Measurements from ENCODE around the gene MS4A14.

DNA sequence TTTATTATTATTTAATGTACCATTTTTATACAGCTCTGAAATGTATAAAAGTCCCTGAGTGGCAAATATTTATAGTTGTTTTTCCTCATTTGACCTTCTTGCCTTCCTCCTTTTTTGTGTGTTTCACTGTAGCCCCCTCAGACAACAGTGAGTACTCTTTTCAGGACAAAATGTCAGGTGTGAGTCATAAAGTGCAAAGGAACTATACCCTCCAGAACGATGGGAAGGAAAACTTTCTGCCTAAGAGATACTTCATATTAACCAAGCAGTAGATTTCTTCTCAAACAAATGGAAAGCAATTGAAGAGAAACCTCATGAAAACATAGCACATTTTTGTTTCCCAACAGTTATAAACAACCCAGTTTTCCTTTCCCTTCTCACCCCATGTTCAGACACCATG is 34.0 kb upstream of the MS4A14 start:
- TF ChIP-seq CTCF (IDR thresholded peaks at IDR 0.05) (no peak), POLR2A (IDR thresholded peaks at IDR 0.05) (no peak)

Data from Peyer's patch (tissue), 4 donors.